ENCODE measurements around the gene IFITM2.

GRCh38 chr11:291281-292210 is 16.1 kb upstream of the IFITM2 start:
- no peak for TF ChIP-seq CTCF (IDR thresholded peaks at IDR 0.05; ENCODE audit: low read depth, low read length)
- TF ChIP-seq EZH2phosphoT487 (IDR thresholded peaks at IDR 0.05; ENCODE audit: low read depth): no peak
